HG03469 (cell line): ENCODE measurements around the gene KRTAP19-8.

ENCODE experiments used
- ATAC-seq: cut with Tn5 transposase; IDR thresholded peaks from one replicate; pipeline ENCODE4 v1.9.1; 2021; ENCODE audit warnings: mild to moderate bottlenecking, moderate library complexity, moderate number of reproducible peaks; ENCODE audit not compliant: unreplicated experiment

KRTAP19-8 gene

DNA sequence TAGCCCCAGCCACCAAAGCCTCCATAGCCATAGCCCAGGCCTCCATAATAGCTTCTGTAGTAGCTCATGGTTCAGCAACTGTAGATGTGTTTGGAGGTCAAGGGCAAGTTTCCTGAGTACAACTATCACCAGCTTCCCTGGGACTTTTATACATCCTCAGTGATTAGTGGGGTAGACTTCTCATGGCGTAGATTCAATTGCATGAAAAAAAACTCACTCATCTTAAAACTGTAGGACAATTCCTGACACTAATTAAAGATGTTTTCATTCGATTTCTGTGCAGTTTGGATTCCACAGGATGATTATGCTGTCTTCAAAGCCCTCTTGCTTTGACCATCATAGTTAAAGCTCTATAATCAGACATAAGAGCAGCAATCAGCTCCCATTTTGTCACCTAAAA lies at the start of gene KRTAP19-8:
KRTAP19-8 (minus strand) TSS at position 101 of the 400 bp plus-strand sequence; CDS start at position 68, 33 bp downstream.
- no peak for ATAC-seq

DNA sequence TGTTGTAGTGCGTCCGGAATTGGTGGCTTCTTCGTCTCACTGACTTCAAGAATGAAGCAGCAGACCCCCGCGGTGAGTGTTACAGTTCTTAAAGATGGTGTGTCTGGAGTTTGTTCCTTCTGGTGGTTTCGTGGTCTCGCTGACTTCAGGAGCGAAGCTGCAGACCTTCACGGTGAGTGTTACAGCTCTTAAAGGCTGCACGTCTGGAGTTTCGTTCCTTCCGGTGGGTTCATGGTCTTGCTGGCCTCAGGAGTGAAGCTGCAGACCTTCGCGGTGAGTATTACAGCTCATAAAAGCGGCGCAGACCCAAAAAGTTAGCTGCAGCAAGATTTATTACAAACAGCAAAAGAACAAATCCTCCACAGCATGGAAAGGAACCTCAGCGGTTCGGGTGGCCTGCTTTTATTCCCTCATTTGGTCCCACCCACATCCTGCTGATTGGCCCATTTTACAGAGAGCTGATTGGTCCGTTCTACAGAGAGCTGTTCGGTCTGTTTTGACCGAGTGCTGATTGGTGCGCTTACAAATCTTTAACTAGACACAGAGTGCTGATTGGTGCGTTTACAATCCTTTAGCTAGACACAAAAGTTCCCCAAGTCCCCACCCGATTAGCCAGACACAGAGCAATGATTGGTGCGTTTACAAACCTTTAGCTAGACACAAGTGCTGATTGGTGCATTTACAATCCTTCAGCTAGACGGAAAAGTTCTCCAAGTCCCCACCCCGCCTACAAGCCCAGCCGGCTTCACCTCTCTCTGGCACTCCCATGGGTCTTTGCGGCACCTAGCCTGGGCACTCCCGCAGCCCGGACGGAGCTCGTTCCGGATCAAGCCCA lies 49.6 kb upstream of the KRTAP19-8 start:
- no peak for ATAC-seq

GRCh38 chr21:31084689-31085088 lies 46.4 kb upstream of the KRTAP19-8 start:
- no peak for ATAC-seq

DNA sequence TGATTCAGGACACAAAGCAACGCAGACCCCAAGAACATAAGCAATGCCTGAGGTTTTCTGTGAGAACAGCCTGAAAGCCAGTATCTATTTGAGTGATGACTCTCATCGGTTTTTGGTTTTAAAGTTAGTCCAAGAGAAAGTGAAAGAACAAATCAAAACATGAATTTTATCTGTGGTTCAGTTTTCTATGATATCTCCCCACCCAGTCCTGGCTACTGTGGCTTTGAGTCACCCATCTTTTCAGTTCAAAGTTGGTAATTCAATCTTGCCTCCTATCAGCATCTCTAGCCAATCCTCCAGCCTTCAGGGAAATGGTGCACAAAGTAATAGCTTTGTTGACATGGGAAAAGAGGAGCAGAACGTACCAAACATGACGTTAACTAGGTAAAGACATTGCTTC lies 40.5 kb upstream of the KRTAP19-8 start:
- peak; percentile 74 for ATAC-seq

DNA sequence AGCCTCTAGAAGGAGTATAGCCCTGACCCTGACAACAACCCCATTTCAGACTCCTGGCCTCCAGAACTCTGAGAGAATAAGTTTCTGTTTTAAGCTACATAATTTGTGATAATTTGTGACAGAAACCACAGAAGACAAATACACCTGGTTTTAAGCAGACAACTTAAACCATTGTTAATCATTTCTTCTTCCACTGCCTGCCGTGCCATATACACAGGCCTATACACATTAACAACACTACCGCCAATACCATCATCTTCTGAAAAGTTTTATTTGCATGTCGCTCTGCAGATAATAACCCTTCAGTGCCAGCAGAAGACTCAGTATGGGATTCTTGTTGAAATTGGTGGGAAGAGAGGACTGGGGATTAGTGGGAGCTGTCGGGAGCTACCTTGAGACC lies 39.9 kb upstream of the KRTAP19-8 start:
- ATAC-seq = peak; percentile 32

- no peak for ATAC-seq
These were observed 37.6 kb upstream of the KRTAP19-8 start for GRCh38 chr21:31075848-31076247.

GRCh38 chr21:31072533-31072932 lies 34.3 kb upstream of the KRTAP19-8 start:
- ATAC-seq = no peak

DNA sequence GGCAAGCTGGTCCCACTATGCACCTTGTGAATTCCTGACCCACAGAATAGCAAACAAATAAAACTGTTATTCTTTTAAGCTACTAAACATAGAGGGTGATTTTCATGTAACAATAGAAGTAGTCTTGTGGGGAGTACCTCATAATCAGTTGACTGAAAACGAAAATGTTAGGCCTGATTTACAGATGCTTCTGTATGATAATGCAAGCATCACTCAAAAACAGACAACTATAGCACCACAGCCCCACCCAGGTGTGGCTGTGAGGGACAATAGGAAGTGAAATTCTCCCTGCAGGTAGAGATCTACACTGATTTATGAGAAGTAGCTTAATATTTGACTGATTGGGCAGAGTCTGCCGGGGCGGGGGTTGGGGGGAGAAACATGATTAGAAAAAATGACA lies 26.5 kb upstream of the KRTAP19-8 start:
- ATAC-seq = no peak

DNA sequence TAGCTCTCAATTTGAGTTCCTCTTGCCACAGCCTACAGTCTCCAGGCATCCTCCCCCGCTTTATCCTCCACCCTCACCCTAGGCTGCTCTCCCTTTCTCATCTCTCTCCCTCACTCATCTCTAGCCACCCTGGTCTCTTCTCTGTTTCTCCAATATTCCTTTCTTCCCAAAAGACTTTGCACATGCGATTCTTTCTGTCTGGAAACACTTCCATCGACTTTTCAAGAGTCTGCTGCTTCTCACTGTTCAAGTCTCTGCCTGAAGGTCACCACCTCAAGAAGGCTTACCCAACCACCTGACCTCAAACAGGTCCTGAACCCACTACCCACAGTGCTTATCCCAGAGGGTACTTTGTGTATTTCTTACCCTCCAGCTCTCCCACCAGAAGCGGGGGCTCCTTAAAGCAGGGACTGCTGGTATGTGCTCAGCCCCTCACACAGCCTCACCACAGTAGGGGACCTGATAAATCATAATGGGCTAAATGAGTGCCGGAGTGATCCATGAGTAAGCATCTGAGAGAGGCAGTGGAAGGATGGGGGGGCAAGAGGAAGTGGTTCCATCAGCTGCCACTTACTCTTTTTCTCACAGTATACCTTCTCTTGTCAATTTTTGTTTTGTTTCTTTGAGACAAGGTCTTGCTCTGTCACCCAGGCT lies 14.3 kb upstream of the KRTAP19-8 start:
- no peak for ATAC-seq

DNA sequence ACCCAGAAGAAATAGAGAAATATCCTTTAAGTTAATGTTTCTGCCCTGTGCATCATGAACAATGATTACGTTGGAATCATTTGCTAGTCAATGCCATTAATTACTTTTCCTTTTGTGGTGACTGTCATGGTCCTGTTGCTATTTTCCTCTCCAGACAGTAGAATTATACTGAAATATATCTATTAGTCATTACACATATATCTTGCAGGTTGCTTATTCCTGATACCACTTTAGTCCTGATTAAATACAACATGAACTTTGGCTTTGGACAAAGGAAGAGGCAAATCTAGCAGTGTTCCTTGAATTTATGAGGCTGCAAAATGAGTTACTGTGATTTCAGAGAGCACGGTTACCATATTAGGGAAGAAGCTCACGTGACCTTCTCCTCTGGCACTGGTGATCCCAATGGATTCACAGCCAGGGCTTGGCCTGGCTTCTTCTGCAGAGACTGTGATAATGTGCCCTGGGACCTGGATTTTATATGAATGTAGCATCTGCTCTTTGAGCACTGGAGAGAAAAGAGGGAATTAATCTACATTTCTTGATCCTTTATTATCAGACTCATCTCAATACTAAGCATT lies 12.4 kb upstream of the KRTAP19-8 start:
- no peak for ATAC-seq

GRCh38 chr21:31045841-31046240 lies 7.6 kb upstream of the KRTAP19-8 start:
- no peak for ATAC-seq

DNA sequence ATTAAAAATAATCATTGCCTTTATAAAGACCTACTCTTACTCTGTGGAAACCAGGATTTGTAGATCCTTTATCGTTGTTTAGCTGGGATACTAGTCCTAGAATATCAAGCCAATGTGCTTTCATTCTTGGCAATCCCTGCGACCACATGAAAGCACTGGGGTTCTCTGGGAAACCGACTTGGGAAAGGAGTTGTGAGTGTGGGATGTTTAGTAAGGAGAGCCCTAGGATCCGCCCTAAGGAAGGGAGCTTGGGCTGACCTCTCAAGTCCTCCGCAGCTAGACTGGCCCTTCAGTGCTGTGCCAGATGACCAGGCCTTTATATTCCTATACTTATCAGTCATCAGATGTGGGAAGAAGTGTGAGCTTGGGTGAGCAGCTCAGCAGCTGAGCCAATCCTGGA lies 5.2 kb upstream of the KRTAP19-8 start:
- ATAC-seq = no peak

DNA sequence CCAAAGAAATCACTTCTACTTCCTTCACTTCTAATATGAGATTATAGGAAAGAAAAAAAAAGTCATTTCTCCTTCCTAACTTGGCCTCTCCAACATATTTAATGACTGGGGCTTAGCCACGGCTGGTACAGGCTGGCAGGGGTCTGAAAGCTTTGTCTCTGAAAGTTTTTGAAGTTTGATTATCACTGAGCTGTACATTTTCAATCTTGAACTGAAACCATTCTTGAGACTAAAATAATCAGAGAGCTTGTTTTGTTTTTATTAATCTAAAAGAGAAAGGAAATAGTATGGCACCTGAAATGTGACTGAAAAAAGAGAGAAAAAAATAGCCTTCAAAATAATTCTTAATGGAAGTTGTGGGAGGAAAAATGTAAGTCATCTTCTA lies 3.8 kb upstream of the KRTAP19-8 start:
- no peak for ATAC-seq

DNA sequence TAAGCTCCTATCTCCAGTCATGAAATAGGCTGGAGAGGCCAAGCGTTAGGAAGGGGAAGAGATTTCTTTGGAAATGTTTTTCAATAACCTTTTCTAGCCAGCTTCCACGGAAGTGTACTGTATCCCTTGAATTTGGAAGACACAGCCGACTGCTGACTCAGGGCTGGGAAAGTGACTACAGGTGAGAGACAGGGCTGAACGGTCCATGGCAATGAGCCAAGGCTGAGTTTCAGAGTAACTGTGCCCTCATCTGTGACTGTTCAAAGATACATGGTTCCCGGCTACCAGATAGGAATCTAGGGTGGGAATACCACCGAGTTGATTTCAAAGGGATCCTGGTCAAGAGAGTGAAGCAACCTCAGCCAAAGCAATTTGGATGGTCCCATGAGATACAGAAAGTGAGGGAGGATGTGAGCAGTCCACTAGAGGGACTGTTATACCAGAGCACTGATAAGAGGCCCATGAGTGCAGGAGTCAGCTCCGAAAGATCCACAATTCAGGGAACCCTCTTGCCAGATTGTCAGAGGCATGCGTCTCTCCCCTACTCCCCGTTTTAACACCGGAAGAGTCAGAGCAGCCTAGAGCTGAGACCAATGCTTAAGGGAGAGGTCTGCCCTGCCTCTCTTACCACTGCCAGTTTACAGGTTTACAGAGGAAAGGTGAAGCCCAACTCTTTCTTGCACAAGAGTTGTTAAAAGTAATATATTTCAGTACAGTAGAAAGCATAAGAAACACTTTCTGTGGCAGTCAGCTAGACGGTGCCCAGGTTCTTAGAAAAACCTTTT lies 3.2 kb upstream of the KRTAP19-8 start:
- no peak for ATAC-seq

DNA sequence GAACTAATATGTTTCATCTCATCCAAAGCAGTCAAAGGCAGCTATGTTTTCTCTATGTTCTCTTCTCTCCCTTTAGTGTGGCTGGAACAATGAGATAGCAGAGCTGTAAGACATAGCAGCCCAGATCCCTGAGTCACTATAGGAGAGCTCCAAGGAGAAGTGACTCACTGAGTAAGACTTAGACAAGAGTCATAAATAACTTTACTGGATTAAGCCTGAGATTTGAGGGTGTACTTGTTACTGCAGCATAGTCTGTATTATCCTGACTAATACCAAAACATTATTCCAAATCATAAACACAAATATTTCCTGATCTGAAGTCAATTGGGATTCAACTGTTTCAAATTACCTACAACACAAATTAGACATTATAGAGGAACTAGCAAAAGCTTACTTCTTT lies 3.9 kb downstream of the KRTAP19-8 start:
- no peak for ATAC-seq

- peak; percentile 72 for ATAC-seq
These were observed 7.7 kb downstream of the KRTAP19-8 start for GRCh38 chr21:31030367-31031106.

DNA sequence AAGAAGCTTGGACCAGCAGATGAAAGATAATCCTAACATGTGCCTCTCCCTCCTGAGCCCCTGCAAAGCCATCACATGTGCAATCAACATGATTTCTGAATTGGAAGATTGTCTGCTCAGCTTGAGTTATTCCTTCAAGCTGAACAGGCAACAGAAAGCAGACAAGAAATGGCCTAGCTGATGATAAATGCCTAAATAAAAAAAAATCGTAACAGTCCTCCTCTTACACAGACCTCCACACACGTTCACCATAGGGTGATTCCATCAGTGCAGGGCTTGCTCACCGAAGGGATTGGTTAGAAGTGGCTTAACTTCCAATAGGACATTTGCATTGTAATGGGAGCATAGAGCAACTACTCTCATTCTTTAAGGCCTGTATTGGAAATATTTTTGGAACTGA lies 14.6 kb downstream of the KRTAP19-8 start:
- ATAC-seq = no peak

- no peak for ATAC-seq
These were observed 16.0 kb downstream of the KRTAP19-8 start for GRCh38 chr21:31022306-31022705.

DNA sequence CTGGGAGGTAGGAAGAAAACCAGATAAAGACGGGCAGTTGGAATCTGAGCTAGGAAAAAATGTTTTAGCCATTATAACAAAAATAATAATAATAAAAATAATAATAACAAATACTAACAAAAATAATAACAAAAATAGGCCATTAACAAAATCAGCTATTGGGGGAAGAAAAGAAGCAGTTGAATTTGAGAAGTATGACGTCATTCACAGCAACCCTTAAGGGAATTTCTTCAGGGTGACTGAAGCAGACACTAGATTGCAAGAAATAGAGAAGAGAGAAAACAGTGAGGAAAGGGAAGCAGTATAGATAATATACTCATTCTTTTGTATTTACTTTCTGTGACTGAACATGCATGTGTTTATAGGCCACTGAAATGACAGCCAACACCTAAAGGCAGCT lies 20.0 kb downstream of the KRTAP19-8 start:
- ATAC-seq = no peak

- ATAC-seq = no peak
These were observed 23.4 kb downstream of the KRTAP19-8 start for GRCh38 chr21:31014891-31015290.
